ENCODE results near the gene FBXW7.
A peak's percentile ranks its signal among the peaks of the same experiment; 100 is the strongest.

Gene FBXW7

GRCh38 chr4:152534541-152535359 is 1.1 kb downstream of the FBXW7 start:
- peaks cover 34% of the 10 kb centered on the region for H3K4me1 ChIP-seq (ENCODE audit: control insufficient read depth, insufficient read depth, low read length, poor library complexity, severe bottlenecking)
- H3K9me3 ChIP-seq (ENCODE audit: control insufficient read depth, low read length): no peaks in the 10 kb centered on the region
- DNase-seq: peak in 2 of 3 donors; percentile 34 to 36
- peak overlapping the region; percentile 85 for H3K4me3 ChIP-seq (ENCODE audit: insufficient read depth, low read depth, low read length, poor library complexity, severe bottlenecking)
- no peaks in the 10 kb centered on the region for H3K36me3 ChIP-seq (ENCODE audit: control insufficient read depth, insufficient read depth, low read length)
- no peaks in the 10 kb centered on the region for H3K27me3 ChIP-seq (replicated peaks; ENCODE audit: control insufficient read depth, insufficient read depth, low read length, poor library complexity, severe bottlenecking)
- peak overlapping the region; percentile 94 for H3K27ac ChIP-seq (ENCODE audit: insufficient read depth, low read length, poor library complexity, severe bottlenecking)

DNA sequence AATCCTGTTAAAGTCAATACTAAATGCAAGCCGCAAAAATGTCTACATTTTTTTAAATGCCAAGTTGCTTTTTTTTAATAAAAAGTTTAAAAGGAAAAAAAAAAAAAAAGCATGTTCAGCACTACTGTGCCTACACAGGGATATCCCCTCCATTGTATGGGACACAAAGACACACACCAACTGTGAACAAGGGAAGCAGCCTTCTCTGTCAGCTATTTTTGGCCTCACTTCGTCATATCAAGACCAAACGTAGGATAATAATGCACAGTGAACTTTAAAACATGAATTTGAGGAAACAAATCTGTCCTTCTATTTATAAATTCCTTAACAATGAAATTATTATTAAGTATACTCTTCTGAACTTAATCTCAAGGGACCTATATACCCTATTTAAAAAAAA is 4.4 kb downstream of the FBXW7 start:
- no peak overlapping the region for H3K27ac ChIP-seq (ENCODE audit: insufficient read depth, low read length, poor library complexity, severe bottlenecking)
- DNase-seq: no peak
- no peaks in the 10 kb centered on the region for H3K27me3 ChIP-seq (replicated peaks; ENCODE audit: control insufficient read depth, insufficient read depth, low read length, poor library complexity, severe bottlenecking)
- no peaks in the 10 kb centered on the region for H3K9me3 ChIP-seq (ENCODE audit: control insufficient read depth, low read length)
- H3K4me1 ChIP-seq (ENCODE audit: control insufficient read depth, insufficient read depth, low read length, poor library complexity, severe bottlenecking): peaks cover 13% of the 10 kb centered on the region
- H3K36me3 ChIP-seq (ENCODE audit: control insufficient read depth, insufficient read depth, low read length): no peaks in the 10 kb centered on the region
- H3K4me3 ChIP-seq (ENCODE audit: insufficient read depth, low read depth, low read length, poor library complexity, severe bottlenecking): no peak overlapping the region

- no peaks in the 10 kb centered on the region for H3K36me3 ChIP-seq (ENCODE audit: control insufficient read depth, insufficient read depth, low read length)
- no peak for DNase-seq
- H3K4me3 ChIP-seq (ENCODE audit: insufficient read depth, low read depth, low read length, poor library complexity, severe bottlenecking): no peak overlapping the region
- no peak overlapping the region for H3K27ac ChIP-seq (ENCODE audit: insufficient read depth, low read length, poor library complexity, severe bottlenecking)
- H3K4me1 ChIP-seq (ENCODE audit: control insufficient read depth, insufficient read depth, low read length, poor library complexity, severe bottlenecking): peaks cover 13% of the 10 kb centered on the region
- H3K9me3 ChIP-seq (ENCODE audit: control insufficient read depth, low read length): no peaks in the 10 kb centered on the region
- H3K27me3 ChIP-seq (replicated peaks; ENCODE audit: control insufficient read depth, insufficient read depth, low read length, poor library complexity, severe bottlenecking): no peaks in the 10 kb centered on the region
These were observed 5.3 kb downstream of the FBXW7 start for GRCh38 chr4:152530600-152530999.

DNA sequence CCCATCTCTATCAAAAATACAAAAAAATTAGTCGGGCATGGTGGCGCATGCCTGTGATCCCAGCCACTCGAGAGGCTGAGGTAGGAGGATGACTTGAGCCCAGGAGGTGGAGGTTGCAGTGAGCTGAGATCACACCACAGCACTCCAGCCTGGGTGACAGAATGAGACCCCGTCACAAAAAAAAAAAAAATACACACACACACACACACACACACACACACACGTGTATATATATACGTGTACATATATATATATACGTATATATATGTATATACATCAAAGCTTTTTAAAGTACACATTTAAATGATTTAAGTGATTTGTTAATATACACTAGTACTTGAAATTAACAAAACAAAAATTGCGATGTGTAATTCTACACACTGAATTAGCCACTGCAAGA is 6.0 kb downstream of the FBXW7 start:
- Histone ChIP-seq H3K4me3 (ENCODE audit: insufficient read depth, low read depth, low read length, poor library complexity, severe bottlenecking) (no peak overlapping the region), H3K27ac (ENCODE audit: insufficient read depth, low read length, poor library complexity, severe bottlenecking) (no peak overlapping the region), H3K4me1 (ENCODE audit: control insufficient read depth, insufficient read depth, low read length, poor library complexity, severe bottlenecking) (peaks cover 13% of the 10 kb centered on the region), H3K27me3 (replicated peaks; ENCODE audit: control insufficient read depth, insufficient read depth, low read length, poor library complexity, severe bottlenecking) (no peaks in the 10 kb centered on the region), H3K36me3 (ENCODE audit: control insufficient read depth, insufficient read depth, low read length) (no peaks in the 10 kb centered on the region), H3K9me3 (ENCODE audit: control insufficient read depth, low read length) (no peaks in the 10 kb centered on the region)
- DNase-seq: no peak

DNA sequence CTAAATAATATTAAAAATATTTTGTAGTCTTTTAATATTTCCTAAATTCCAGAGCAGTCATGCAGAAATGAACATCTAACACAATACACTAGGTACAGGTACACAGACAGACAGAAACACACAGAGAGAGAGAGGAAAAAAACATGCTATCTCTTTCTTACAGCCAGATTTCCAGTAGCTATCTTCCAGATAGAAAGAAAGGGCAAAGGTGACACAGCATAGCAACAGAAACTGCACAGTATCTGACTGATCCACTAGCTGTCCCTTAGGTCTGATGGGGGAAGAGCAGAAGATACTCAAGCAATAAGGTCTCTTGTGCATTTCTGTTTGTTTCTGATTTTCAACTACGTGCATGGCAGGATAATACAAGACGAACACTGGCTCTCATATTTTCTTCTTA is 7.8 kb downstream of the FBXW7 start:
- no peaks in the 10 kb centered on the region for H3K9me3 ChIP-seq (ENCODE audit: control insufficient read depth, low read length)
- no peaks in the 10 kb centered on the region for H3K36me3 ChIP-seq (ENCODE audit: control insufficient read depth, insufficient read depth, low read length)
- H3K27ac ChIP-seq (ENCODE audit: insufficient read depth, low read length, poor library complexity, severe bottlenecking): no peak overlapping the region
- no peak overlapping the region for H3K4me3 ChIP-seq (ENCODE audit: insufficient read depth, low read depth, low read length, poor library complexity, severe bottlenecking)
- peaks cover 8% of the 10 kb centered on the region for H3K4me1 ChIP-seq (ENCODE audit: control insufficient read depth, insufficient read depth, low read length, poor library complexity, severe bottlenecking)
- H3K27me3 ChIP-seq (replicated peaks; ENCODE audit: control insufficient read depth, insufficient read depth, low read length, poor library complexity, severe bottlenecking): no peaks in the 10 kb centered on the region
- DNase-seq: no peak

GRCh38 chr4:152525878-152526277 is 10.0 kb downstream of the FBXW7 start:
- no peak overlapping the region for H3K27ac ChIP-seq (ENCODE audit: insufficient read depth, low read length, poor library complexity, severe bottlenecking)
- H3K4me3 ChIP-seq (ENCODE audit: insufficient read depth, low read depth, low read length, poor library complexity, severe bottlenecking): no peak overlapping the region
- no peaks in the 10 kb centered on the region for H3K9me3 ChIP-seq (ENCODE audit: control insufficient read depth, low read length)
- H3K27me3 ChIP-seq (replicated peaks; ENCODE audit: control insufficient read depth, insufficient read depth, low read length, poor library complexity, severe bottlenecking): no peaks in the 10 kb centered on the region
- no peaks in the 10 kb centered on the region for H3K36me3 ChIP-seq (ENCODE audit: control insufficient read depth, insufficient read depth, low read length)
- DNase-seq: no peak
- H3K4me1 ChIP-seq (ENCODE audit: control insufficient read depth, insufficient read depth, low read length, poor library complexity, severe bottlenecking): peaks cover 3% of the 10 kb centered on the region

GRCh38 chr4:152524427-152524826 is 11.5 kb downstream of the FBXW7 start:
- Histone ChIP-seq H3K9me3 (ENCODE audit: control insufficient read depth, low read length) (no peaks in the 10 kb centered on the region), H3K27me3 (replicated peaks; ENCODE audit: control insufficient read depth, insufficient read depth, low read length, poor library complexity, severe bottlenecking) (no peaks in the 10 kb centered on the region), H3K4me1 (ENCODE audit: control insufficient read depth, insufficient read depth, low read length, poor library complexity, severe bottlenecking) (peaks cover 6% of the 10 kb centered on the region), H3K27ac (ENCODE audit: insufficient read depth, low read length, poor library complexity, severe bottlenecking) (no peak overlapping the region), H3K36me3 (ENCODE audit: control insufficient read depth, insufficient read depth, low read length) (peaks cover 6% of the 10 kb centered on the region), H3K4me3 (ENCODE audit: insufficient read depth, low read depth, low read length, poor library complexity, severe bottlenecking) (no peak overlapping the region)
- DNase-seq: no peak

DNA sequence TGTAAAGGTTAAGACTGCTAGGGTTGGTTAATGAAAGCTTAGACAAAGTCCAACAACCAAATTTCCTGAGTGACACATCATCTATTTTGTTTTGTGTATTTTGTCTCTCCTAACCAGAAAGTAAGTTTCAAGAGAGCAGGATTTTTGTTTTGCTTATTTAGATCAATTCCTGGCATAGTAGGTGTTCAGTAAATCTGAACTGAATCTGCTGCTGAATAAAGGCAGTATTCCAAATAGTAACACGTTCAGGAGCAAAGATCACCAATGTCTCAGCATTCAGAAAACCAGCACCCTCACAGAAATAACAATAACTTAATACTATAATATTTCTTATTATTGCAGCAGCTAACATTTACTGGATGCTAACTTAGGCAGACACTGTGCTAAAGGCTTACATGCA is 12.2 kb downstream of the FBXW7 start:
- no peak for DNase-seq
- no peak overlapping the region for H3K4me3 ChIP-seq (ENCODE audit: insufficient read depth, low read depth, low read length, poor library complexity, severe bottlenecking)
- H3K9me3 ChIP-seq (ENCODE audit: control insufficient read depth, low read length): no peaks in the 10 kb centered on the region
- H3K36me3 ChIP-seq (ENCODE audit: control insufficient read depth, insufficient read depth, low read length): peaks cover 6% of the 10 kb centered on the region
- no peak overlapping the region for H3K27ac ChIP-seq (ENCODE audit: insufficient read depth, low read length, poor library complexity, severe bottlenecking)
- H3K27me3 ChIP-seq (replicated peaks; ENCODE audit: control insufficient read depth, insufficient read depth, low read length, poor library complexity, severe bottlenecking): no peaks in the 10 kb centered on the region
- H3K4me1 ChIP-seq (ENCODE audit: control insufficient read depth, insufficient read depth, low read length, poor library complexity, severe bottlenecking): peaks cover 6% of the 10 kb centered on the region

GRCh38 chr4:152522754-152523153 is 13.1 kb downstream of the FBXW7 start:
- no peaks in the 10 kb centered on the region for H3K27me3 ChIP-seq (replicated peaks; ENCODE audit: control insufficient read depth, insufficient read depth, low read length, poor library complexity, severe bottlenecking)
- H3K4me1 ChIP-seq (ENCODE audit: control insufficient read depth, insufficient read depth, low read length, poor library complexity, severe bottlenecking): peaks cover 6% of the 10 kb centered on the region
- DNase-seq: no peak
- no peaks in the 10 kb centered on the region for H3K9me3 ChIP-seq (ENCODE audit: control insufficient read depth, low read length)
- H3K27ac ChIP-seq (ENCODE audit: insufficient read depth, low read length, poor library complexity, severe bottlenecking): no peak overlapping the region
- no peak overlapping the region for H3K4me3 ChIP-seq (ENCODE audit: insufficient read depth, low read depth, low read length, poor library complexity, severe bottlenecking)
- peaks cover 6% of the 10 kb centered on the region for H3K36me3 ChIP-seq (ENCODE audit: control insufficient read depth, insufficient read depth, low read length)

GRCh38 chr4:152522245-152522644 is 13.6 kb downstream of the FBXW7 start:
- no peak for DNase-seq
- Histone ChIP-seq H3K9me3 (ENCODE audit: control insufficient read depth, low read length) (no peaks in the 10 kb centered on the region), H3K36me3 (ENCODE audit: control insufficient read depth, insufficient read depth, low read length) (peaks cover 6% of the 10 kb centered on the region), H3K27me3 (replicated peaks; ENCODE audit: control insufficient read depth, insufficient read depth, low read length, poor library complexity, severe bottlenecking) (no peaks in the 10 kb centered on the region), H3K4me1 (ENCODE audit: control insufficient read depth, insufficient read depth, low read length, poor library complexity, severe bottlenecking) (peaks cover 6% of the 10 kb centered on the region), H3K4me3 (ENCODE audit: insufficient read depth, low read depth, low read length, poor library complexity, severe bottlenecking) (no peak overlapping the region), H3K27ac (ENCODE audit: insufficient read depth, low read length, poor library complexity, severe bottlenecking) (no peak overlapping the region)
